Natural killer cell (primary cell): ENCODE measurements around the gene PKHD1. TPM values are rescaled to one million over a fixed set of nuclear protein-coding genes. Genes with fewer than 3 reads are reported as not detected.
"Not testable (repeated sequence)": the region's sequence is repeated elsewhere in the genome, so short reads cannot be mapped to it uniquely, and the experiment has no call there.

Experiments used
- ATAC-seq, 3 donors: fragments of 150-1000 bp in 2 of 3; fragments of 200-7000 bp in 1 of 3; cut with Tn5 transposase; 1 replicate in 1 of 3; 2 replicates in 2 of 3; pipeline ENCODE4 v1.10.0; 2021; ENCODE audit warnings: mild to moderate bottlenecking in 2 of 3, moderate library complexity in 2 of 3
- DNase-seq, 2 donors: peaks; one replicate each; pipeline versions ENCODE4 v3.0.0 to v3.0.0-alpha.2; 2013 to 2021; ENCODE audit warnings: mixed read lengths in 1 of 2
- H3K27ac ChIP-seq: one replicate; pipeline ENCODE4 v1.5.1; 2013; ENCODE audit warnings: mild to moderate bottlenecking, low read length
- H3K27me3 ChIP-seq: one replicate; pipeline ENCODE4 v1.6.1; 2013; ENCODE audit warnings: low read length; ENCODE audit not compliant: control insufficient read depth, insufficient read depth
- H3K36me3 ChIP-seq: one replicate; pipeline ENCODE4 v1.6.1; 2013; ENCODE audit warnings: low read length; ENCODE audit not compliant: control insufficient read depth, insufficient read depth
- H3K4me1 ChIP-seq: one replicate; pipeline ENCODE4 v1.6.1; 2013; ENCODE audit warnings: low read length; ENCODE audit not compliant: control insufficient read depth, insufficient read depth
- H3K4me3 ChIP-seq: one replicate; pipeline ENCODE4 v1.5.1; 2013; ENCODE audit warnings: low read length
- H3K9me3 ChIP-seq: one replicate; pipeline ENCODE4 v1.6.1; 2013; ENCODE audit warnings: low read length; ENCODE audit not compliant: control insufficient read depth, insufficient read depth
- H3K27ac Mint-ChIP-seq, 2 donors: one replicate each; pipeline ENCODE4 v1.8.0; 2022; ENCODE audit warnings: mild to moderate bottlenecking in 2 of 2, mixed read lengths in 2 of 2, moderate library complexity in 1 of 2
- H3K27me3 Mint-ChIP-seq, 2 donors: one replicate each; pipeline ENCODE4 v1.8.0; 2022; ENCODE audit warnings: low read depth in 2 of 2, mixed read lengths in 2 of 2
- H3K36me3 Mint-ChIP-seq: one replicate; pipeline ENCODE4 v1.8.0; 2022; ENCODE audit warnings: mixed read lengths
- H3K4me1 Mint-ChIP-seq, 2 donors: one replicate each; pipeline ENCODE4 v1.8.0; 2022; ENCODE audit warnings: mixed read lengths in 2 of 2
- H3K4me3 Mint-ChIP-seq: one replicate; pipeline ENCODE4 v1.8.0; 2022; ENCODE audit warnings: mild to moderate bottlenecking, moderate library complexity, mixed read lengths
- H3K9me3 Mint-ChIP-seq, 2 donors: one replicate each; pipeline ENCODE4 v1.8.0; 2022; ENCODE audit warnings: mixed read lengths in 2 of 2
- CTCF ChIP-seq: fragments of 200-600 bp; IDR thresholded peaks from one replicate; pipeline ENCODE4 v1.8.0; 2022; ENCODE audit warnings: antibody characterized with exemption
- WGBS: methylation state at CpG from one replicate; pipeline ENCODE4 v1.1.7; 2013; ENCODE audit warnings: missing lambda C conversion rate; ENCODE audit not compliant: insufficient coverage; 5-methylcytosine and 5-hydroxymethylcytosine counted together
- intact Hi-C: fragments of 100-400 bp; cut with micrococcal nuclease; formaldehyde crosslinking; loops from one replicate; pipeline ENCODE4 v1.14.2; 2022
- total RNA-seq, 4 donors: library from RNA; stranded (reverse); fragments of 120-200 nt in 1 of 4; gene quantifications; one replicate each; pipeline versions ENCODE4 v1.2.3 to v1.2.4, GENCODE V29; 2013 to 2022

PKHD1 gene
- total RNA-seq, 3 donors from 2014 or later (not counting 1 experiment from before 2014, with no cell fraction given): not detected

DNA sequence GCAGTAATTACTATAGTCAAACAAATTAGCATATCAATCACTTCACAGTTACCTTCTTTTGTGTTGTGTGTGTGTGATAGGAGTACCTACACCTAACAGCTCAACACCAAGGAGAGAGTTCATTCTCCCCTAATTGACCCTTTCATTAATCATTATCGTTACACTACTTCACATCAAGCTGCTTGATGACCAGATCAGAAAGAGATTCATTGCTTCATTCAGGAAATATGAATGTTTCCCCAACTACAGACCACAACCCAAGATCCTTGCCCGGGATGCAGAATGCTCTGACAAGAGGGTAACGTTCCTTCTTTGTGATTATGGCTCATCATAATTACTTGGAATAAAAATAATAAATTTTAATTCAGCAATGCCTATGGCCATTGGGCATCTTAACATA, 132.7 kb downstream of the PKHD1 start:
- ATAC-seq: no peak
- Histone ChIP-seq H3K36me3 (no peaks in the 10 kb centered on the region), H3K9me3 (no peaks in the 10 kb centered on the region), H3K4me1 (no peaks in the 10 kb centered on the region), H3K27ac (no peak overlapping the region), H3K4me3 (no peak overlapping the region), H3K27me3 (no peaks in the 10 kb centered on the region)
- Mint-ChIP-seq H3K4me3 (no peak overlapping the region), H3K9me3 (no peaks in the 10 kb centered on the region), H3K27ac (no peak overlapping the region), H3K27me3 (peaks cover 4 to 14% of the 10 kb centered on the region in 2 donors), H3K36me3 (no peaks in the 10 kb centered on the region), H3K4me1 (no peaks in the 10 kb centered on the region)
- intact Hi-C loops: no loop called here
- 60% methylated on average over 1 of the region's 3 CpGs for WGBS
- no peak for TF ChIP-seq CTCF
- DNase-seq: no peak

DNA sequence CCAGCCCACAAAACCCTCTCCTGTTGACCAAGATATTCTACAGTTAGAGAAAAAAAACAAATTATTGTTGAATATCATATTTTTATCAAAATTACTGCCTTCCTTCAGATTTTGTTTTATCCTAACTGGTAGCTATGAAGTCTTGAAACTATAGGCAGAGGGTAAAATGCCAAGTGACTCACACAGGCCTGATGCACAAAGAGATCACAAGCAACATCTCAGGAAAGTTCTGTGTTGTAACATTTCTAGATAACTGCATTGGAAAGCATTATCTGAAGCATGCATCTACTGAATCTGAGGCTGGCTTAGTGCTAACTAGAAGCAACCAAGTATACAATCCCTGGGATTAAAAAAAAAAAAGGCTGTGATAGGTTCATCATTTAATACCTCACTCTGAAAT, 134.2 kb downstream of the PKHD1 start:
- peaks cover 4 to 14% of the 10 kb centered on the region in 2 donors for H3K27me3 Mint-ChIP-seq

GRCh38 chr6:51951924-51952323, 135.5 kb downstream of the PKHD1 start:
- Mint-ChIP-seq H3K27ac (no peak overlapping the region), H3K4me3 (no peak overlapping the region), H3K4me1 (no peaks in the 10 kb centered on the region), H3K36me3 (no peaks in the 10 kb centered on the region), H3K9me3 (no peaks in the 10 kb centered on the region), H3K27me3 (peaks cover 4 to 9% of the 10 kb centered on the region in 2 donors)
- ATAC-seq (no peak), DNase-seq (no peak)
- intact Hi-C loops: no loop called here
- no peak overlapping the region for H3K4me3 ChIP-seq
- TF ChIP-seq CTCF: no peak
- no peaks in the 10 kb centered on the region for H3K36me3 ChIP-seq
- no peak overlapping the region for H3K27ac ChIP-seq
- H3K27me3 ChIP-seq: no peaks in the 10 kb centered on the region
- no peaks in the 10 kb centered on the region for H3K9me3 ChIP-seq
- H3K4me1 ChIP-seq: no peaks in the 10 kb centered on the region

More for the DNA sequence above, 134.2 kb downstream of the PKHD1 start:
- ATAC-seq (no peak), DNase-seq (no peak)
- Histone ChIP-seq H3K27ac (no peak overlapping the region), H3K36me3 (no peaks in the 10 kb centered on the region), H3K27me3 (no peaks in the 10 kb centered on the region), H3K9me3 (no peaks in the 10 kb centered on the region), H3K4me3 (no peak overlapping the region), H3K4me1 (no peaks in the 10 kb centered on the region)
- H3K4me3 Mint-ChIP-seq: no peak overlapping the region
- no peaks in the 10 kb centered on the region for H3K36me3 Mint-ChIP-seq
- no peak overlapping the region for H3K27ac Mint-ChIP-seq
- no peak for TF ChIP-seq CTCF
- H3K4me1 Mint-ChIP-seq: no peaks in the 10 kb centered on the region
- intact Hi-C loops: no loop called here
- H3K9me3 Mint-ChIP-seq: no peaks in the 10 kb centered on the region

DNA sequence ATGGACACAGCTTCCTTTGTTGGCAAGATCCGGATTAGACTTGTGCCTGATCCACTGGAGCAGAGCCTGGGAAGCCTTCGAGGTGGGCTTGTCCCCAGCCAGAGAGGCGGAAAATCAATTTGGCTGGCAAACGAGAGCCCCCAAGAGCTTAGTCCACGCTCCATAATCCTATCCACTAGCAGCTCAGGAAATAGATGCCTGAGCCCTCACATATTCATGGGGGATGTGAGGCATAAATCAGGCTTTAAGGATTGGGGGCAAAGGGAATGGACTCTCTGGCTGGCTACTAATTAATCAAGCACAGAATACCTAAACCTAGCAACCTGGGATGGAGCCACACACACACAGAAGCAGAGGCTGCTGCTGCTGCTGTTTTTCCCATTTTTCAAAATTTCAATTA, 137.9 kb downstream of the PKHD1 start:
- TF ChIP-seq CTCF: no peak

GRCh38 chr6:51939695-51940094, 147.7 kb downstream of the PKHD1 start:
- H3K4me3 ChIP-seq, H3K27ac ChIP-seq, H3K9me3 Mint-ChIP-seq, H3K36me3 ChIP-seq, H3K27ac Mint-ChIP-seq, H3K9me3 ChIP-seq, ATAC-seq, H3K27me3 Mint-ChIP-seq, H3K4me1 Mint-ChIP-seq, intact Hi-C loops, DNase-seq, H3K4me3 Mint-ChIP-seq, H3K27me3 ChIP-seq, H3K36me3 Mint-ChIP-seq, H3K4me1 ChIP-seq: not testable (repeated sequence)
- WGBS: 67% methylated on average over 2 of the region's 2 CpGs

More for the DNA sequence above, 137.9 kb downstream of the PKHD1 start:
- Mint-ChIP-seq H3K4me1 (no peaks in the 10 kb centered on the region), H3K36me3 (no peaks in the 10 kb centered on the region), H3K27me3 (no peaks in the 10 kb centered on the region), H3K4me3 (no peak overlapping the region), H3K9me3 (no peaks in the 10 kb centered on the region), H3K27ac (no peak overlapping the region)
- ATAC-seq: no peak
- intact Hi-C loops: no loop called here
- DNase-seq: no peak
- Histone ChIP-seq H3K27ac (no peak overlapping the region), H3K36me3 (no peaks in the 10 kb centered on the region), H3K27me3 (peaks cover 3% of the 10 kb centered on the region), H3K4me1 (no peaks in the 10 kb centered on the region), H3K4me3 (no peak overlapping the region), H3K9me3 (no peaks in the 10 kb centered on the region)
- WGBS: 83% methylated on average over 4 of the region's 5 CpGs
